Calu3 (cell line): ENCODE measurements around the gene CNN3. TPM values are rescaled to one million over a fixed set of nuclear protein-coding genes. Genes with fewer than 3 reads are reported as not detected.

Experiments
- BruUV-seq: library from RNA; stranded (reverse); fragments of 400-500 nt; replicated peaks from 2 replicates; lab custom pipeline; 2021; lab: Mats Ljungman, UMichigan
- CTCF ChIA-PET: fragments of 300-600 bp; sonication (Branson Sonifier 250); formaldehyde crosslinking; loops from one replicate; lab custom pipeline; 2022; ENCODE audit warnings: antibody characterized with exemption; lab: Charles Lee
- DNase-seq: peaks from one replicate; pipeline ENCODE4 v3.0.0; 2022
- H3K27ac Mint-ChIP-seq: one replicate; pipeline ENCODE4 v1.8.0; 2022; ENCODE audit warnings: mixed read lengths; ENCODE audit not compliant: unreplicated experiment
- H3K27me3 Mint-ChIP-seq: one replicate; pipeline ENCODE4 v1.8.0; 2022; ENCODE audit warnings: mixed read lengths; ENCODE audit not compliant: unreplicated experiment
- H3K36me3 Mint-ChIP-seq: one replicate; pipeline ENCODE4 v1.8.0; 2022; ENCODE audit warnings: mild to moderate bottlenecking, moderate library complexity, mixed read lengths; ENCODE audit not compliant: insufficient read depth, unreplicated experiment
- H3K4me1 Mint-ChIP-seq: one replicate; pipeline ENCODE4 v1.8.0; 2022; ENCODE audit warnings: mild to moderate bottlenecking, low read depth, mixed read lengths; ENCODE audit not compliant: unreplicated experiment
- H3K4me3 Mint-ChIP-seq: one replicate; pipeline ENCODE4 v1.8.0; 2022; ENCODE audit warnings: mild to moderate bottlenecking, low read depth, moderate library complexity, mixed read lengths; ENCODE audit not compliant: unreplicated experiment
- H3K9me3 Mint-ChIP-seq: one replicate; pipeline ENCODE4 v1.8.0; 2022; ENCODE audit warnings: low read depth, mixed read lengths; ENCODE audit not compliant: unreplicated experiment
- intact Hi-C: fragments of 100-400 bp; cut with micrococcal nuclease; formaldehyde crosslinking; loops from one replicate; pipeline ENCODE4 v1.10.0; 2022; ENCODE audit not compliant: unreplicated experiment
- total RNA-seq: library from RNA; stranded (reverse); gene quantifications from 2 replicates; pipeline ENCODE4 v1.2.3, GENCODE V29; 2022
- TF ChIP-seq, protein P1 (sequence below): fragments of 200-600 bp; IDR thresholded peaks from one replicate; pipeline ENCODE4 v1.8.0; 2022; ENCODE audit warnings: antibody characterized with exemption; ENCODE audit not compliant: unreplicated experiment

CNN3 gene
- total RNA-seq, 1 experiment from 2014 or later: 140 TPM

DNA sequence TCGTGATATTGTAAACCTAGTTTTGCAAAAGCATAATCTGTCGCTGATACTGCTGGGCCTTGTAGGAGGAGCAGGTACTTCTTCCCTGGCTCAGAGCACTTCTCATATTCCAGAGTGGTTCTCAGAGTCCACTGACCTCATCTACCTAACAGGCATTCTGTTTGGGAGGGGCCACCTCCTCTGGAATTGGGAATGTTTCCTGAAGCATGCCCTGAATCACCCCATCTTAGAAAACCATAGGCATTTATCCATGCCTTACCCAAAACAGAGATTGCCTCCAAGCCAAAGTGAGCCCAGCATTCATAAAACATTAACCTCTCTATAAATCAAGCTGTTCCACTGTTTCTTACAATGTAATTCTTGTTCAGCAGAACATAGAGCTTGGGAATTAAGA lies 71.6 kb downstream of the CNN3 start:
- intact Hi-C loops: loop anchor here (10.0 kb wide), 1 partner anchor 379 kb away; the partner anchor contains the start of gene RWDD3
- Mint-ChIP-seq H3K27ac (no peak overlapping the region), H3K36me3 (peaks cover 2% of the 10 kb centered on the region), H3K9me3 (no peaks in the 10 kb centered on the region), H3K27me3 (no peaks in the 10 kb centered on the region), H3K4me1 (no peaks in the 10 kb centered on the region), H3K4me3 (no peak overlapping the region)
- TF ChIP-seq, protein P1, sequence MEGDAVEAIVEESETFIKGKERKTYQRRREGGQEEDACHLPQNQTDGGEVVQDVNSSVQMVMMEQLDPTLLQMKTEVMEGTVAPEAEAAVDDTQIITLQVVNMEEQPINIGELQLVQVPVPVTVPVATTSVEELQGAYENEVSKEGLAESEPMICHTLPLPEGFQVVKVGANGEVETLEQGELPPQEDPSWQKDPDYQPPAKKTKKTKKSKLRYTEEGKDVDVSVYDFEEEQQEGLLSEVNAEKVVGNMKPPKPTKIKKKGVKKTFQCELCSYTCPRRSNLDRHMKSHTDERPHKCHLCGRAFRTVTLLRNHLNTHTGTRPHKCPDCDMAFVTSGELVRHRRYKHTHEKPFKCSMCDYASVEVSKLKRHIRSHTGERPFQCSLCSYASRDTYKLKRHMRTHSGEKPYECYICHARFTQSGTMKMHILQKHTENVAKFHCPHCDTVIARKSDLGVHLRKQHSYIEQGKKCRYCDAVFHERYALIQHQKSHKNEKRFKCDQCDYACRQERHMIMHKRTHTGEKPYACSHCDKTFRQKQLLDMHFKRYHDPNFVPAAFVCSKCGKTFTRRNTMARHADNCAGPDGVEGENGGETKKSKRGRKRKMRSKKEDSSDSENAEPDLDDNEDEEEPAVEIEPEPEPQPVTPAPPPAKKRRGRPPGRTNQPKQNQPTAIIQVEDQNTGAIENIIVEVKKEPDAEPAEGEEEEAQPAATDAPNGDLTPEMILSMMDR: no peak
- CTCF ChIA-PET: interaction anchor here (1.5 to 3.4 kb wide), 6 partner anchors 8 to 379 kb away, joined by 3 to 111 read pairs (median 17); partner anchors contain the start of gene RWDD3
- no peak for DNase-seq
- BruUV-seq: no TSS peak

GRCh38 chr1:94854458-94855306 lies 72.2 kb downstream of the CNN3 start:
- H3K27ac Mint-ChIP-seq: no peak overlapping the region
- peak; percentile 87 for DNase-seq
- CTCF ChIA-PET: interaction anchor here (0.6 to 3.4 kb wide), 16 partner anchors 9 to 379 kb away, joined by 3 to 111 read pairs (median 4); partner anchors contain the start of gene RWDD3
- peaks cover 5% of the 10 kb centered on the region for H3K36me3 Mint-ChIP-seq
- TF ChIP-seq, protein P1: peak; percentile 91
- H3K9me3 Mint-ChIP-seq: no peaks in the 10 kb centered on the region
- intact Hi-C loops: loop anchor here (1.0 to 10.0 kb wide), 2 partner anchors 187 to 380 kb away; partner anchors contain the start of gene RWDD3
- H3K27me3 Mint-ChIP-seq: no peaks in the 10 kb centered on the region
- BruUV-seq: no TSS peak
- H3K4me3 Mint-ChIP-seq: no peak overlapping the region
- H3K4me1 Mint-ChIP-seq: no peaks in the 10 kb centered on the region

DNA sequence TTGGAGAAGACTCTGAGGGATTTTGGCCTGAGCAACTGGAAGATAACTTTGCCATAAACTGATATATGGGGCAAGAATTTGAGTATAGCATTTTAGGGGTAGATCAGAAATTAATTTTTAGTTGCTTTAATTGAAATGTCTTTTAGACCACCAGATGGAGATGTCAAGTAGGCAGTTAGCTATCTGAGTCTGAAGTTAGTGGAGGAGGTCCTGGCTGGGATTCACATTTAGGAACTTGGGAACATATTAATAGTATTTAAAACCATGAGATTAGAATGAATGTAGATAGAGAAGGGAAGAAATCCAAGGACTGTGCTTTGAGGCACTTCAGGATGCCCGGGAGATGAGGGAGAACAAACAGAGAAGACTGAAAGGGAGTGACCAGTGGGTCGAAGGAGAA lies 74.1 kb downstream of the CNN3 start:
- Mint-ChIP-seq H3K4me3 (no peak overlapping the region), H3K4me1 (no peaks in the 10 kb centered on the region), H3K27ac (no peak overlapping the region), H3K36me3 (peaks cover 5% of the 10 kb centered on the region), H3K27me3 (no peaks in the 10 kb centered on the region), H3K9me3 (no peaks in the 10 kb centered on the region)
- no peak for DNase-seq
- CTCF ChIA-PET: no interaction called here
- BruUV-seq: no TSS peak
- intact Hi-C loops: loop anchor here (10.0 kb wide), 1 partner anchor 382 kb away; the partner anchor contains the start of gene RWDD3
- TF ChIP-seq, protein P1: no peak

GRCh38 chr1:94851571-94851970 lies 75.3 kb downstream of the CNN3 start:
- CTCF ChIA-PET: interaction anchor here (0.6 kb wide), 1 partner anchor 94 kb away, joined by 7 read pairs; no protein-coding TSS in a partner anchor
- peaks cover 5% of the 10 kb centered on the region for H3K36me3 Mint-ChIP-seq
- TF ChIP-seq, protein P1: no peak
- no peak for DNase-seq
- no peak overlapping the region for H3K4me3 Mint-ChIP-seq
- H3K27me3 Mint-ChIP-seq: no peaks in the 10 kb centered on the region
- intact Hi-C loops: loop anchor here (10.0 kb wide), 1 partner anchor 383 kb away; the partner anchor contains the start of gene RWDD3
- no peaks in the 10 kb centered on the region for H3K4me1 Mint-ChIP-seq
- BruUV-seq: no TSS peak
- H3K27ac Mint-ChIP-seq: no peak overlapping the region
- no peaks in the 10 kb centered on the region for H3K9me3 Mint-ChIP-seq

Other genes starting within 250 kb of the CNN3 start
- 32.0 and 34.5 TPM in 2 replicates for gene SLC44A3, start 106.8 kb downstream of the CNN3 start, total RNA-seq
- gene ALG14, start 145.8 kb upstream of the CNN3 start, total RNA-seq: 5.8 and 7.0 TPM in 2 replicates
- 34.7 and 52.1 TPM in 2 replicates for gene TLCD4, start 190.2 kb upstream of the CNN3 start, total RNA-seq